NCI-H1417 treated with DMSO at 0.1 percent for 48 hours (cell line): ENCODE measurements around the gene RNF183.

ENCODE experiments used
- DNase-seq: peaks from one replicate; lab custom pipeline; 2025; lab: John Stamatoyannopoulos, UW

Gene RNF183, protein sequence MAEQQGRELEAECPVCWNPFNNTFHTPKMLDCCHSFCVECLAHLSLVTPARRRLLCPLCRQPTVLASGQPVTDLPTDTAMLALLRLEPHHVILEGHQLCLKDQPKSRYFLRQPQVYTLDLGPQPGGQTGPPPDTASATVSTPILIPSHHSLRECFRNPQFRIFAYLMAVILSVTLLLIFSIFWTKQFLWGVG

DNA sequence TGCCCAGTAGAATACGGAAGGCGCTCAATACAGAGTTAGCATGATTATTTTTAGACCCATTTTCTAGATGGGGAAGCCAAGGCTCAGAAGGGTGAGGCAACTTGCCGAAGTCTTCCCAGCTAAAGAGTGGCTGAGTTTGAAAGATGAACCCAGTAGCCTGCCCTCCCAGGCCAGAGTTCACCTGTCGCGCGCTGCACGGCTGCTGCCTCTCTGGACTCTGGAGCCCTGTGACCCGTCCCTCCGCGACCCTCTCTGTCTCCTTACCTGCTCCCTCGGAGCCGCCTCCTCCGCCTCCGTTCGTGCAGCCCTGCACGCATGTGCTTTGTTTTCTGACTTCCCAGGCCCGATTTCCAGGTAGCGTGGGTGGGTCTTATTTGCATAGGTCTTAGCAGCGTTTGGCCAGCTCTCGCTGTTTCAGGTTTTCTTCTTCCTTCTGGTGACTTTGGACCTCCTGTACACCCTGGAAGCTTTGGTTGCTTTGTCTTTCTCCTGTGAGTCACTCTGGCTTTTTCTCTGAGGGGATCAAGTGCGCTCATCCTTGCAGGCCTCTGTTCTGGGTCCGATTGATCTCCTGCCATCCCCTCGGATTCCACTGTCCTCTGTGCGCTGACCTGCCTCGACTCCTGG is at the start of gene RNF183:
RNF183 (minus strand) TSS at position 585 of the 627 bp plus-strand sequence. CDS start 5,192 bp downstream, outside the sequence.
- no peak for DNase-seq

DNA sequence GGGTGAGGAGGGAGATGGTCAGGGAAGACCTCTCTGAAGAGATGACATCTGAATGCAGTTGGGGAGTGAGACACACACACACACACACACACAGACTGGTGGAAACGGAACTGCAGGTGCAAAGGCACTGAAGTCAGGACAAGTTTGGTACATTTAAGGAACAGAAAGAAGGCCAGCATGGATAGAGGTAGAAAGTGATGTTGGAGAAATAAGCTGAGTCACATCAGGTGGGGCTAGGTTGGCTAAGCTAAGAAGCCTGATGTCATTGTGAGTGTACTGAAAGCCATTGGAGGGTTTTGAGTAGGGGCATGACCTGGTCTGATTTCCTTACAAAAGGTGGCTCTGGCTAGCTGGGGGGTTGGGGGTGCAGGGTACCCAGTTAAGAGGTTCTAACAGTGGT is 49.2 kb upstream of the RNF183 start:
- DNase-seq, result no peak

DNA sequence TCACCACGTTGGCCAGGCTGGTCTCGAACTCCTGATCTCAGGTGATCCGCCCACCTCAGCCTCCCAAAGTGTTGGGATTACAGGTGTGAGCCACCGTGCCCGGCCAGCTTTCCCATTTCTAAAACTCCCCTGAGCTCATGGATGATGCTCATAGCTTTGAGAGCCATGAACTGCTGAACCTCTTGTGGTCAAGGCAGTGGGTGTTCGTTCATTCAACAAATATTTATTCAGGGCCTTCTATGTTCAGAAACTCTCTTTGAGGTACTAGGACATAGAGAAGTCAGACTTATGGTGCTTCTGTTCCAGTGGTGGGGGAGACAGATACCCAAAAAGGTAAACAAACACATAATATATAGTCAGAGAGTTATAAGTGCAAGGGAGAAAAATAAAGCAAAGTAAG is 48.8 kb upstream of the RNF183 start:
- DNase-seq, result no peak

DNA sequence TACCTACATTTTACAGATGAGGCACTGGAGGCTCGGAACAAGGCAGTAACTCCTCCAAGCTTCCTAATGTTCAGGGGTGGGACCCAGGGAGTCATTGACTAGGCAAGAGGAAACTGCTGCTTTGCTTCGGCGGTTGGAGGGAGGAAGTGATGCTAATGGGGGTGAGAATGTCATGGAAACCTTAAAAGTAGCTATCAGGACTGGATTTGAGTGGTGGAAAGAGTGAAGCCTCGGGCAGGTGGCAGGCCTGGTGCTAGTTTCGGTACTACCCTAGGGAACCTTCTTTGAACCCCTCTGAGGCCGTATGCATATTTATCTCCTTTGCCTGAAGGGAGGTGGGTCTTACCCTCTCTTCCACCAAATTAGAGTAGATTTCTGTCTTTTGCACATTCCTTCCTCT is 47.8 kb upstream of the RNF183 start:
- no peak for DNase-seq

DNA sequence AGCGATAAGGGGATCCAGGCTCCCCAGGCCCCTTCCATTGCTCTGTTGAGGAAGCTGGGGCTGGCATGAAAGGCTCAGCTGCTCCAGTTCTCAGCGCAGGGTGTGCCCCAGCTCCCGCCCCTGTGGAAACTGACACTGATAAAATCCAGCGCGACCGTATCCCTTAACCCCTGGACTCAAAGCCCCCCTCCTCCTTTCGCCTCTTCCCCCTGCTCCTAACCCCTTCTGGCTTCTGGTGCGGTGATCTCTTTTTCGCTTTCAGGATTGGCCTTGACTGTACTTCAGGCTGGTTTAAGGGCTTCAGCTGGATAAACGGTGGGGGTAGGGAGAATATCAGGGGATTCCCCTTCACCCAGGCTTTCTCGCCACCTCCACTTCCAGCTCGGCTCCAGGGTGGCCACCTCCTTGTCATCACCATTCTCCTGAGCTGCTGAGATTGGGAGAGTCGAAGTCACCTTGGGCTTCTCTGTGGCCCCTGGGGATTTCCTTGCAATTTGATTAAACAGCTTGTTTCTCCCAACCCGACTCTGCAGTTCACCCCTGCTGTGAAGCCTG is 47.0 kb upstream of the RNF183 start:
- no peak for DNase-seq

DNA sequence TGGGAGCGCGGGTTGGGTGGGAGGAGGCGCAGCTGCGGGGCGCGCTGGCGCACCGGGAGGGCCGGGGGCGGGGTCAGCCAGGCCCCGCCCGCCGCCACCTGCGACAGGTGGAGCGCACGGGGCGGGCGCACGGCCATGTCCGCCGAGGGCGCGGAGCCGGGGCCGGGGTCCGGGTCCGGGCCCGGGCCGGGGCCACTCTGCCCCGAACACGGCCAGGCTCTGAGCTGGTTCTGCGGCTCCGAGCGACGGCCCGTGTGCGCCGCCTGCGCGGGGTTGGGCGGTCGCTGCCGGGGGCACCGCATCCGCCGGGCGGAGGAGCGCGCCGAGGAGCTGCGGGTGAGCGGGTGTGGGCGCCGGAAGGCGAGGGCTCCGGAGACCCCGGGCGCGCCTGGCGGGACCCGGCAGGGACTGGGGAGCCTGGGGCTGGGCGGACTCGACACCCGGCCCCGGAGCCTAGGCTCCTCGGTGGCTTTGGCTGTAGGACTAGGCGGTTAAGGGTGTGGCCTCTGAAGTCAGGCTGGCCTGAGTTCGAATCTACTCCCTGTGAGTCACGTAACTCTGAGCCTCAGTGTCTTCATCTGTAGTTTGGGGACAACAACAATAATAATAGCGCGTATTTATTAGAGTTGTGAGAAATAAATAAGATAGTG is 46.4 kb upstream of the RNF183 start, which contains the start of gene BSPRY:
BSPRY (plus strand) TSS at position 97 of the 650 bp plus-strand sequence; CDS start at position 136, 39 bp downstream.
- DNase-seq, result no peak

DNA sequence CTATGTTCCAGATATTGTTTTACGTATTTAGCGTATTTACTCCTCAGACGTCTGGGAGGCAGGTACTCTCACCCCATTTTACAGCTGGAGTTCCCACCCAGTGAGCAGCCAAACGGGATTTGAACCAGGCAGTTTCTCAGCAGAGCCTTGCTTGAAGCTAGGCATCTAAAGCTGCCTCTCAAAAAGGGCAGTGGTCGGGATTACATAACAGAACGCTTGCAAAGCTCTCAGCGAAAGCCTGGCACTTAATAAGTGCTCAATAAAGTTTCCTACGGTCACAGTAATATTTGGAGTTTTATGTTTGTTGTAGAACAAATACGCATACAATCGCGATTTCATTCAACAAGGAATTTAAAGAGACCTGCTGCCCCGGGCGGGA is 45.9 kb upstream of the RNF183 start:
- no peak for DNase-seq

DNA sequence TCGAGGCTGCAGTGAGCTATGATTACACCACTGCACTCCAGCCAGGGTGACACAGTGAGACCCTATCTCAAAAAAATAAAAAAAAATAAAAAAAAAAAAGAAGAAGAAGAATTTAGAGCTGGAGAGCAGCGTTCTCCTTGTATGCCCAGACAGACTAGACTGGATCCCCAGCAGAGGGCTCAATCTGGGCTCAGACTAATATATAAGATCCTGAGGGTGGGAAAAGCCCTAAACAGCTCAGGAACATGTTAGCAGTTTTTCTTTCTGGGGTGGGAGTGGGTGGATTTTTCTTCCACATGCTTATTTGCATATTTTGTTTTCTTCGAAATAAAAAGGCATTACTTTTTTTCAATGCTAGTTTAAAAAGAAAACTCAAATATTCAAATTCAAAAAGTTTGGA is 45.3 kb upstream of the RNF183 start:
- DNase-seq, result no peak

DNA sequence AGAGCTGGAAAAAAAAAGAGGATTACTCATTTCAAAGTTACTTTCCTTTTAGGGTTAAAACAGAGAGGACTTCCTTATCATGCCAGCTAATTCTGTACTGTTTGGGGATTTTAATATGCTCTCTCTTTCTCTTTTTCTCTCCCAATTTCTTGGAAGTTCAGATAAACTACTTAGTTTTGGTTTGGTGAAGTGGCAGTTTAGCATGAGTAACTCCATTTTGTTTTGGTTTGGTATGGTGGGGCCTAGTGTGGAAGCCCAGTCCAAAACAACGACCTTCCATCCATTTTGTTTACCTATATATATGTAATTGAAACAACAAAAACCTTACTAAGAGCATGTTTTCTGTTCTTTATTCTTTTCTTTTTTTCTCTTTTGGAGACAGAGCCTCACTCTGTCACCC is 42.5 kb upstream of the RNF183 start:
- no peak for DNase-seq

DNA sequence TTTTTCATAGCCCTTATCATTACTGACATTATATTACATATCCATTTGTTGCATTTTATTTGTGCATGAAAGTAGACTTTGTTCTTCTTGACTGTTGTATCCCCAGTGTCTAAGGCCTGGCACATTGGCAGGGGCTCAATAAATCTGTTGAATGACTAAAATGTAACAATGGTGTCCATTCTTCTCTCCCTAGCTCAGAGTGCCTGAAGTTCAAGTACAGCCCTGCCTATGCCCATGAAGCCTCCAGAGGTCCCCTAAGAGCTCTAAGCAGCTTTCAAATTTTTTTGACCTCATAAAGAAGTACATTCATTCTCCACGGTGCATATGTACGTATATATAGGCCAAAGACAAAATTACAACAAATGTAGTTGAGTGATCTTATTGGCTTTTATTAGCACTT is 42.0 kb upstream of the RNF183 start:
- DNase-seq, result no peak

DNA sequence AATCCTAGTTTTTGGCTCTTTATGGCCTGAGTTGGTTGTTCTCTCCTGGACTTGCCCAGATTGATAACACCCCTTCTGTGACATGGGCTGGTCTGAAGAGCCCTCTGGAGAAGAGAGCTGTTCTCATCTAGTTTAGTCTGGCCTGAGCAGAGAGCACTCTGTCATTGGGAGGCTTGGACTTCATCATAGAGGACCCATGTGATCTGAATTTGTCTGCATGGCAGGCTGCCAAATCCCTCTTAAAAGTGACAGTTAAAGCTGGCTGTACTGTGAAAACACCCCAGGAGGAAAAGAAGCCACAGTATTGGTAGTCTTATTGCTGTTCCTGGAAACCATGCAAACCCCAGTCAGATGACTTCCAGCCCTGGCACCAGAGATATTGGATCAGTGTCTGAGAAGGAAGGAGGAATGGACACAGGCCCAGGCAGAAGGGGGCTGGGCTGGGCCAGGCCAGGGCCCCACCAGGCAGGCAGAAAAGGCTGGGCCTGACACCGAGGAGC is 40.6 kb upstream of the RNF183 start:
- no peak for DNase-seq

DNA sequence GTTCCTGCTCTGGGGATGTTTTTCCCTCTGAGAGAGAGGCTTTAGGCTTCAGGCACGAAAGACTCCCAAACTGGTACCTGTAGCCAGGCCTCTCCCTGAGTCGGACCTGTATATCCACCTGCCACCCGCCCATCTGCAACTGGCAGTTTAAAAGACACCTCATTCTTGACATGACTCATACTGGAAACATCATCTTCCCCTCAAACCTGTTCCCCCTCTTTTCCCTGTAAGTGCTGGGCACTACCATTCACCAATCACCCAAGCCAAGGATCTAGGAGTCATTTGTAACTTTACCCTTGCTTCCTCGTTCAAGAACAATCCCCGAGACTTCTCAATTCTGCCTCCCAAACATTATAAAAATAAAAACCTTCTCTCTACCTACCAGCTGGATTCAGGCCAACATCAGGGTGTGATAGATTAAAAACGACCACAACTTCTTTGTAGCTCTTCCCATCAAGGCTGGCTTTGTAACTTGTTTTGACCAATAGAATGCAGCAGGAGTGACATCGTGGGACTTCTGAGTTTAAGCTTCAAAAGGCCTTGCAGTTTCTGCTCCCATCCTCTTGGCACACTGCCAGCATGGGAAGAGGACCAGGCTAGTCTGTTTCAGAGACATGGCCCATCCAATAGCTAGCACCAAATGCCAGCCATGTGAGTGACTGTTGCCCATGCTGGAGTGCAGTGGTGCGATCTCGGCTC is 38.7 kb upstream of the RNF183 start:
- DNase-seq, result no peak

DNA sequence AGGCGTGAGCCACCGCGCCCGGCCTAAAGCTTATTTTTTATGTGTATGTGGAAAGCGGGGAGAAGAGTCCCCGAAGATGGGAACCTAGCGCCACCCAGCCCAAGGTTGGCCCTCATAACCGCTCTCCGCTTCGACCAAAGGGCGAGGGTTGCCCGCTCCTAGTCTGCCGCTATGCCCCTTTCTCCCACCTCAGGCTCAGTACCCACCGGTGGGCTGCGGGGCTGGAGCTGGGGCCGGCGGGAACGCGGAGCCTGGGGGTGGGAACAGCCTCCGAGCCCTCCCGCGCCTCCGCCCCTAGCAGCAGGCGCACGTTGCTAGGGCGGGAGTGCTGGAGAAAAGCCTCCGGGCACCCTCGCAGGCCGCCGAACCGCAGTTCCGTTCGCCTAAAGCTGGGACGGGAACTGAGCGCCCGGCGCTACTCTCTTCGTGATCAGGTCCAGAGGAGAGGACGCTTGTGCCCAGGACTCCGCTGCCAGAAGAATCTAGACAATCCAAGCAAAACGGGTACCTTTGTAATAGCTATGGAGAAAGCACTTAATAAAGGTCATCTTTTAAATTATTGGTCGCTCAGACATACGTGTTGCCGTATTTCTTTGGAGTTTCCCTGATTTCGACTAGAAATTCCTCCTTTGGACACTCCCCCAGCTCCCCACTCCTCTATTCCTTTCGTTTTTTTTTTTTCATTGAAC is 37.0 kb upstream of the RNF183 start, which contains the start of gene WDR31:
WDR31 (minus strand) TSS at position 265 of the 689 bp plus-strand sequence. CDS start 8,253 bp downstream, outside the sequence.
- DNase-seq, result peak; percentile 62

DNA sequence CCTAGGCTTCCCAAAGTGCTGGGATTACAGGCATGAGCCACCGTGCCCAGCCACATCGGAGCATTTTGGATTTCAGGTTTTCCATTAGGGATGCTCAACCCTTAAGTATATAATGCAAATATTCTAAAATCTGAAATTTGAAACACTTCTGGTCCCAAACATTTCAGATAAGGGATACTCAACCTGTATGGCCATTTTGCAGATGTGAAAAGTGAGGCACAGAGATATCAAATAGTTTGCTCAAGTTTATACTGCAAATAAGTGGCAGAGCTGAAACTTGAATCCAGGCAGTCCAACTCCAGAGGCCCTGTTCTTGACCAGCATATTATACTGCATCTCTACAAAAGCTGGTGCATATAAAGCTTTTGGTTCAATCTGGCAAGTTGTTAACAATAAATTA is 34.5 kb upstream of the RNF183 start:
- DNase-seq, result no peak

DNA sequence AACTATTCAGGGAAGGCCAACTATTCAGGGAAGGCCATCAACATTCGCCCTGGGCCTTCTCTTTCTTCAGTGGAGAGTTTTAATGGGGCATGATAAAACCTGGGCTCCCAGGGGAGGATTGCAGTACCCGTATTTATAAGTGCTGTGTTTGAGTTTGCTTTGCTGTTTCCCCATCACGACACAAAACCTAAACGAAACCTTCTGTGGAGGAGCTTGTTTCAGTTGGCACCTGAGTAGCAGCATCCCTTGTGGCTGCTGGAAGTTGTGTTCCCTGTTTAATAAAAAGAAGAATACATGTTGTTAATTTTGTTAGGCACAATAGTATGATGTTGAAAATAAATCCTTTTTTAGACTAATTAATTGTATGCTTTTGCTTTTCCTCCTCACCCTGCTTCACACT is 28.6 kb upstream of the RNF183 start:
- no peak for DNase-seq

DNA sequence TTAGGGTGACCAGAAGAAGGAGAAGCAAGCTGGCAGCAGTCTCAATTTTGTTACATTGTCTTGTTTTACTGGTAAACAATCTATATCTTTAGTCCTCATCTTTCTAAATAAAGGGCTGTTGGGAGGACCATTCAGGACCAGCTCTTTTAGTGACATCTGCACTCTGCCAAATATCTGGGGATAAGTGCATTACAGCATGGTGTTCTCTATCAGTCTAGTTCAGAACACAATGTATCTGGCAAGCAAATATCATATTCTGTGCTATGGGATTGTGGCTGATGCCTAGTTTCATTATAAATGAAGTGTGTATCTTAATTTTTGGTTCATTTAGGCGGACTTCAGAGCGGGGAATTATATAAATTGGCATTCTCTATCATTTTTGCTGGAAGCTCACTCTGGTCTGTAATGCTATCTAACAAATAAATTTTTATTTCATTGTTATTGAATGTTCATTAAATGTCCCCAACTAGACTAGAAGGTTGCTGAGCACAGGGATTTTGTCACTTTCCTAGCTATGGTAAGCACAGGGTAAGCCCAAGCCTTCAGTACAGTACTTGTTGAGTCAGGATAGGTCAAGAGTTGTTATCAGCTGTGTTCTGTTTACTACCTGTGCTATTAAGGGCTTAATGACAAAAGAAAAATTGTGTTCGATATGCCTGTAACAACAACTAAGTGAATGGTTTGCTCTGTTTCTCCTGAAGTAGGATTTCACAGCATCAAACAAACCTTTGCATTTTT is 25.0 kb upstream of the RNF183 start:
- DNase-seq, result no peak

DNA sequence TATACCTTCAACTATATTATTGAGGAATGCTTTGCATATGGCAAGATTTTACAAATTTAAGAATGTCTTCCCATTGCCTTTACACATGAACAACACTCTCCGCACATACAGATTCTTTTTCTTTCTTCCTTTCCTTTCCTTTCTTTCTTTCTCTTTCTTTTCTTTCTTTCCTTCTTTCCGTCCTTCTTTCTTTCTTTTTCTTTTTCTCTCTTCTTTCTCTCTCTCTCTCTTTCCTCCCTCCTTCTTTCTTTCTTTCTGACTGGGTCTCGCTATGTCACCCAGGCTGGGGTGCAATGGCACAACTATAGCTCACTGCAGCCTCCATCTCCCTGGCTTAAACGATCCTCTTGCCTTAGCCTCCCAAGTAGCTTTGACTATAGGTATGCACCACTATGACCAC is 23.1 kb upstream of the RNF183 start:
- no peak for DNase-seq

DNA sequence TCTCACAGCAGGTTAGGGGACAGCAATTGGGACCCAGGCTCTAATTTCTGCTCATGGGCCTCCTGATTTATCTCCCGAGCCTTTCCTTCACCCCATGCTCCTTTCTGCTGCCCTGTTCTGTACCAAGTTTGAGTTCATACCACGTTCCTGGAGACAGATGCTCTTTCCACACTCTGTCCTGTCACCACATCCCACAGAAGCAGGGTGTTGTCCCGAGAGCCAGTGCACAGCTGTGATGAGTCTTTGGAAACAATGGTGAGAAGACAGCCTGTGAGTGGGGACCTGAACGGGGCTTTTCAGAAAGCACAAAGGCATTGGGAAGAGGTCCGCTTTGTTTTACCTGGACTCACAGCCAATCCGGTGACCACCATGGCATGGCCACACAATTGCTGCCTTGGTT is 19.5 kb upstream of the RNF183 start:
- DNase-seq, result no peak

DNA sequence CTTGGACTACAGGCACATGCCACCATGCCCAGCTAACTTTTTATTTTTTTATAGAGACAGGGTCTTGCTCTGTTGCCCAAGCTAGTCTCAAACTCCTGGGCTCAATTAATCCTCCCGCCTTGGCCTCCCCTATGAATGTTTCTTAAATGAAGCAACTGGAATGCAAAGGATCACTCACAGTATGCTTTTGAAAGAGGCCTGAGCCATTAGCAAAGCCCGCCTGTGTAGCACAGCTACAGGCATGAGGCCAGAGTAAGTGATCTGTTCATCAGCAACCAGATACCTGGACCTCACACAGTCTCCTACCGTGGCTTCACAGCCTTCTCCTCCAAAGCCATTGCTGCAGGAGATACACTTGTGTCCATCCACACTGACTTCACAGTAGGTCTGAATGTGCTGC is 16.9 kb upstream of the RNF183 start:
- no peak for DNase-seq

DNA sequence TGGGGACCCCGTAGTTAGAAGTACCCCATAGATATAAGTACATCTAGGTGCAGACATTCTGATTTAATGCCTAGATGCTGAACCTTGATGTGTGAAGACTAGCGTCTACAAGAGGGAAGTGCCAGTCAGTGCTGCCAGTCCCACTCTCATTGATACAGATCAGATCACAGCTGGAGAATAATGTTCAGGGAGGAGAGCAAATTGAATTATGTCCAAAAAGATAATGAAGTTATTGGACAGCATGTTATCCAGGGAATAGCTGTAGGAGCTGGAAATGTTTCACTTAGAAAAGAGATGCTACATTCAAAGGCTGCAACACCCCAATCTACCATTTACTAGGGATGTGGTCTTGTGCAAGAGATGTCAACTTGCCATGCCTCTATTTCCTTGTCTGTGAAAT is 15.9 kb upstream of the RNF183 start:
- no peak for DNase-seq

DNA sequence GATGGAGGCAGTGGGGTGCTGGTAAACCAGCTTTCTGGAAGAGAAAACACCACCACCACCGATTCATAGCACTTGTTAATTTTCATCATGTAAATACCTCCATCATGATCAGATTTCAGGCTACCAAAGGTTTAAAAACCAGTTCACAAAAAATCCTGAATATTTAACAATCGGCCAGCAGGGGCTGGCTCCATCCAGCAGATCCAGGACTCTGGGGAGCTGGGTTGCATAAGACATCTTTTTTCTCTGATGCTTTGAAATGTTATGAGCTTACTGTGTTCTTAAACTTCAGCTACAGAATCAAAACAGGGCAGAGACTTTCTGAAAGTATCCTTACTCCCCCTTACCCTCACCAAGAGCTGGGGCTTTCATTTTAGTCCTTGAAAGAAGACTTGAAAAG is 14.6 kb upstream of the RNF183 start:
- no peak for DNase-seq
